Measurements from ENCODE around the gene ATG101.

Gene ATG101

GRCh38 chr12:52026263-52026662 lies 43.5 kb upstream of the ATG101 start:
- H3K4me3 ChIP-seq (replicated peaks; ENCODE audit: low read depth, low read length): no peak overlapping the region
- no peak for TF ChIP-seq CTCF (IDR thresholded peaks at IDR 0.05; ENCODE audit: low read length, missing control alignments)
- DNase-seq (ENCODE audit: low read depth): no peak

GRCh38 chr12:52027085-52027843 lies 42.5 kb upstream of the ATG101 start:
- DNase-seq (ENCODE audit: low read depth): no peak
- TF ChIP-seq CTCF (IDR thresholded peaks at IDR 0.05; ENCODE audit: low read length, missing control alignments): no peak
- no peak overlapping the region for H3K4me3 ChIP-seq (replicated peaks; ENCODE audit: low read depth, low read length)

- DNase-seq (ENCODE audit: low read depth): peak; percentile 55
- no peak overlapping the region for H3K4me3 ChIP-seq (replicated peaks; ENCODE audit: low read depth, low read length)
- no peak for TF ChIP-seq CTCF (IDR thresholded peaks at IDR 0.05; ENCODE audit: low read length, missing control alignments)
These were observed 40.1 kb upstream of the ATG101 start for GRCh38 chr12:52029685-52030084.

- peak; percentile 86 for DNase-seq (ENCODE audit: low read depth)
- peak overlapping the region; percentile 52 for H3K4me3 ChIP-seq (replicated peaks; ENCODE audit: low read depth, low read length)
- TF ChIP-seq CTCF (IDR thresholded peaks at IDR 0.05; ENCODE audit: low read length, missing control alignments): no peak
These were observed 37.4 kb upstream of the ATG101 start for GRCh38 chr12:52032446-52032803.

- H3K4me3 ChIP-seq (replicated peaks; ENCODE audit: low read depth, low read length): peak overlapping the region; percentile 52
- peak; percentile 98 for DNase-seq (ENCODE audit: low read depth)
- no peak for TF ChIP-seq CTCF (IDR thresholded peaks at IDR 0.05; ENCODE audit: low read length, missing control alignments)
These were observed 36.9 kb upstream of the ATG101 start for GRCh38 chr12:52032804-52033445.

- H3K4me3 ChIP-seq (replicated peaks; ENCODE audit: low read depth, low read length): peak overlapping the region; percentile 40
- DNase-seq (ENCODE audit: low read depth): no peak
- TF ChIP-seq CTCF (IDR thresholded peaks at IDR 0.05; ENCODE audit: low read length, missing control alignments): no peak
These were observed 36.2 kb upstream of the ATG101 start for GRCh38 chr12:52033446-52034140.

All from fibroblast of pulmonary artery (primary cell).